OCI-LY7 (cell line): Measurements from ENCODE around the gene TPRA1. TPM values are rescaled to one million over a fixed set of nuclear protein-coding genes. Genes with fewer than 3 reads are reported as not detected.

Experiments used
- BruUV-seq: library from RNA; stranded (reverse); fragments of 400-500 nt; replicated peaks from 2 replicates; lab custom pipeline; 2021; lab: Mats Ljungman, UMichigan
- CTCF ChIA-PET: fragments of 300-600 bp; sonication (Branson Sonifier 250); formaldehyde crosslinking; loops from one replicate; lab custom pipeline; 2022; ENCODE audit warnings: antibody characterized with exemption; ENCODE audit not compliant: unreplicated experiment; lab: Charles Lee
- POLR2A ChIA-PET: fragments of 300-600 bp; sonication (Branson Sonifier 250); formaldehyde crosslinking; loops from one replicate; lab custom pipeline; 2022; ENCODE audit warnings: antibody characterized with exemption; lab: Charles Lee
- DNase-seq: peaks from one replicate; pipeline ENCODE4 v3.0.0-alpha.2; 2015; ENCODE audit warnings: low spot score
- H2AFZ ChIP-seq: fragments of 200-600 bp; sonication (generic), shearing (Covaris generic); 2 replicates; pipeline ENCODE4 v1.6.1; 2014; ENCODE audit warnings: mild to moderate bottlenecking, antibody characterized with exemption, low read length, moderate library complexity
- H3K27ac ChIP-seq: fragments of 200-600 bp; sonication (generic); 2 replicates; pipeline ENCODE4 v1.5.1; 2014; ENCODE audit warnings: mixed run types, low read depth, mild to moderate bottlenecking, moderate library complexity, low read length, inconsistent platforms; ENCODE audit not compliant: poor library complexity, severe bottlenecking
- H3K36me3 ChIP-seq: fragments of 200-600 bp; sonication (generic); 2 replicates; pipeline ENCODE4 v1.6.1; 2014; ENCODE audit warnings: mild to moderate bottlenecking, antibody characterized with exemption, low read length, moderate library complexity, mixed read lengths; ENCODE audit not compliant: insufficient read depth
- H3K4me1 ChIP-seq: fragments of 200-600 bp; sonication (generic); 2 replicates; pipeline ENCODE4 v1.5.1; 2014; ENCODE audit warnings: mild to moderate bottlenecking, low read length; ENCODE audit not compliant: insufficient read depth, poor library complexity, severe bottlenecking
- H3K4me2 ChIP-seq: fragments of 200-600 bp; sonication (generic); 2 replicates; pipeline ENCODE4 v1.6.1; 2014; ENCODE audit warnings: mild to moderate bottlenecking, low read length
- H3K4me3 ChIP-seq: fragments of 200-600 bp; sonication (generic); 2 replicates; pipeline ENCODE4 v1.5.1; 2014; ENCODE audit warnings: mild to moderate bottlenecking, low read depth, low read length; ENCODE audit not compliant: poor library complexity, severe bottlenecking
- H3K79me2 ChIP-seq: fragments of 200-600 bp; sonication (generic); 2 replicates; pipeline ENCODE4 v1.6.1; 2016; ENCODE audit warnings: low read depth, mild to moderate bottlenecking, low read length, moderate library complexity, mixed read lengths; ENCODE audit not compliant: insufficient read depth
- H3K9me2 ChIP-seq: fragments of 200-600 bp; sonication (generic); 2 replicates; pipeline ENCODE4 v1.6.1; 2016; ENCODE audit warnings: mild to moderate bottlenecking, low read length, mixed read lengths; ENCODE audit not compliant: insufficient read depth
- H3K9me3 ChIP-seq: fragments of 200-600 bp; sonication (generic); 2 replicates; pipeline ENCODE4 v1.6.1; 2014; ENCODE audit warnings: mild to moderate bottlenecking, mixed run types, low read length, mixed read lengths
- H4K20me1 ChIP-seq: fragments of 200-600 bp; sonication (generic); 2 replicates; pipeline ENCODE4 v1.6.1; 2014; ENCODE audit warnings: mild to moderate bottlenecking, antibody characterized with exemption, low read length, moderate library complexity, mixed read lengths; ENCODE audit not compliant: insufficient read depth
- CTCF ChIP-seq: fragments of 200-600 bp; sonication (generic); conservative IDR thresholded peaks from 2 replicates; pipeline ENCODE4 v1.5.1; 2014; ENCODE audit warnings: mild to moderate bottlenecking, antibody characterized with exemption, low read length, moderate library complexity, mixed read lengths
- EZH2phosphoT487 ChIP-seq: fragments of 200-600 bp; sonication (generic); IDR thresholded peaks from 2 replicates; pipeline ENCODE4 v1.6.1; 2018; ENCODE audit warnings: low read depth, borderline replicate concordance, mild to moderate bottlenecking, mixed run types, antibody characterized with exemption, low read length, moderate library complexity, mixed read lengths
- intact Hi-C: fragments of 100-400 bp; cut with micrococcal nuclease; formaldehyde crosslinking; loops from one replicate; pipeline ENCODE4 v1.10.0; 2022; ENCODE audit not compliant: unreplicated experiment
- total RNA-seq, 2 experiments: library from RNA; depleted of rRNA in 1 of 2; stranded (reverse); fragments of >200 nt in 1 of 2; shearing (Covaris generic) in 1 of 2; gene quantifications; 2 replicates each; pipeline ENCODE4 v1.2.3, GENCODE V29; 2014 to 2022

Gene TPRA1
- total RNA-seq, 2 experiments from 2014 or later: 32.3 to 51.4 TPM

- H3K4me1 ChIP-seq: no peaks in the 10 kb centered on the region
- ChIA-PET POLR2A (no interaction called here), CTCF (no interaction called here)
- TF ChIP-seq CTCF (no peak), EZH2phosphoT487 (no peak)
- H4K20me1 ChIP-seq: no peaks in the 10 kb centered on the region
- H3K9me2 ChIP-seq: no peaks in the 10 kb centered on the region
- no peak overlapping the region for H2AFZ ChIP-seq
- H3K36me3 ChIP-seq: peaks cover 39% of the 10 kb centered on the region
- no peaks in the 10 kb centered on the region for H3K9me3 ChIP-seq
- no peak overlapping the region for H3K27ac ChIP-seq
- H3K4me2 ChIP-seq: no peak overlapping the region
- no peak overlapping the region for H3K4me3 ChIP-seq
- H3K79me2 ChIP-seq: no peaks in the 10 kb centered on the region
- BruUV-seq: no TSS peak
- DNase-seq: no peak
- intact Hi-C loops: no loop called here
Observed at GRCh38 chr3:127624063-127624462, 33.5 kb upstream of the TPRA1 start.

GRCh38 chr3:127622772-127623576 is 32.4 kb upstream of the TPRA1 start:
- Histone ChIP-seq H3K27ac (no peak overlapping the region), H3K36me3 (peaks cover 50% of the 10 kb centered on the region), H3K79me2 (no peaks in the 10 kb centered on the region), H3K9me3 (no peaks in the 10 kb centered on the region), H3K4me2 (no peak overlapping the region), H3K4me1 (no peaks in the 10 kb centered on the region), H3K4me3 (no peak overlapping the region), H3K9me2 (no peaks in the 10 kb centered on the region), H2AFZ (no peak overlapping the region), H4K20me1 (no peaks in the 10 kb centered on the region)
- TF ChIP-seq EZH2phosphoT487 (no peak), CTCF (no peak)
- ChIA-PET CTCF (no interaction called here), POLR2A (interaction anchor here (0.6 kb wide), 1 partner anchor 14 kb away, joined by 4 read pairs; no protein-coding TSS in a partner anchor)
- no peak for DNase-seq
- intact Hi-C loops: no loop called here
- BruUV-seq: no TSS peak

GRCh38 chr3:127622031-127622430 is 31.5 kb upstream of the TPRA1 start:
- H3K79me2 ChIP-seq: no peaks in the 10 kb centered on the region
- CTCF ChIA-PET: no interaction called here
- peaks cover 60% of the 10 kb centered on the region for H3K36me3 ChIP-seq
- no peaks in the 10 kb centered on the region for H3K9me2 ChIP-seq
- no peak overlapping the region for H3K4me3 ChIP-seq
- TF ChIP-seq CTCF (no peak), EZH2phosphoT487 (no peak)
- no peak overlapping the region for H2AFZ ChIP-seq
- no peaks in the 10 kb centered on the region for H3K9me3 ChIP-seq
- no peak overlapping the region for H3K27ac ChIP-seq
- H4K20me1 ChIP-seq: no peaks in the 10 kb centered on the region
- DNase-seq: no peak
- H3K4me2 ChIP-seq: no peak overlapping the region
- POLR2A ChIA-PET: no interaction called here
- H3K4me1 ChIP-seq: no peaks in the 10 kb centered on the region
- intact Hi-C loops: no loop called here
- BruUV-seq: no TSS peak
